ENCODE data around the gene SLC25A18. TPM values are rescaled to one million over a fixed set of nuclear protein-coding genes. Genes with fewer than 3 reads are reported as not detected.

Gene SLC25A18
- total and polyA plus RNA-seq, 10 of the 15 experiments (the other 5 are each of a cell fraction or from before 2014, with no cell fraction given): 0.03 to 0.09 TPM; not detected in 8

GRCh38 chr22:17542452-17542851, 20.8 kb upstream of the SLC25A18 start (continued):
- TF ChIP-seq, protein P1, sequence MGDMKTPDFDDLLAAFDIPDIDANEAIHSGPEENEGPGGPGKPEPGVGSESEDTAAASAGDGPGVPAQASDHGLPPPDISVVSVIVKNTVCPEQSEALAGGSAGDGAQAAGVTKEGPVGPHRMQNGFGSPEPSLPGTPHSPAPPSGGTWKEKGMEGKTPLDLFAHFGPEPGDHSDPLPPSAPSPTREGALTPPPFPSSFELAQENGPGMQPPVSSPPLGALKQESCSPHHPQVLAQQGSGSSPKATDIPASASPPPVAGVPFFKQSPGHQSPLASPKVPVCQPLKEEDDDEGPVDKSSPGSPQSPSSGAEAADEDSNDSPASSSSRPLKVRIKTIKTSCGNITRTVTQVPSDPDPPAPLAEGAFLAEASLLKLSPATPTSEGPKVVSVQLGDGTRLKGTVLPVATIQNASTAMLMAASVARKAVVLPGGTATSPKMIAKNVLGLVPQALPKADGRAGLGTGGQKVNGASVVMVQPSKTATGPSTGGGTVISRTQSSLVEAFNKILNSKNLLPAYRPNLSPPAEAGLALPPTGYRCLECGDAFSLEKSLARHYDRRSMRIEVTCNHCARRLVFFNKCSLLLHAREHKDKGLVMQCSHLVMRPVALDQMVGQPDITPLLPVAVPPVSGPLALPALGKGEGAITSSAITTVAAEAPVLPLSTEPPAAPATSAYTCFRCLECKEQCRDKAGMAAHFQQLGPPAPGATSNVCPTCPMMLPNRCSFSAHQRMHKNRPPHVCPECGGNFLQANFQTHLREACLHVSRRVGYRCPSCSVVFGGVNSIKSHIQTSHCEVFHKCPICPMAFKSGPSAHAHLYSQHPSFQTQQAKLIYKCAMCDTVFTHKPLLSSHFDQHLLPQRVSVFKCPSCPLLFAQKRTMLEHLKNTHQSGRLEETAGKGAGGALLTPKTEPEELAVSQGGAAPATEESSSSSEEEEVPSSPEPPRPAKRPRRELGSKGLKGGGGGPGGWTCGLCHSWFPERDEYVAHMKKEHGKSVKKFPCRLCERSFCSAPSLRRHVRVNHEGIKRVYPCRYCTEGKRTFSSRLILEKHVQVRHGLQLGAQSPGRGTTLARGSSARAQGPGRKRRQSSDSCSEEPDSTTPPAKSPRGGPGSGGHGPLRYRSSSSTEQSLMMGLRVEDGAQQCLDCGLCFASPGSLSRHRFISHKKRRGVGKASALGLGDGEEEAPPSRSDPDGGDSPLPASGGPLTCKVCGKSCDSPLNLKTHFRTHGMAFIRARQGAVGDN (IDR thresholded peaks at IDR 0.05): no peak
- TF ChIP-seq CHD2 (IDR thresholded peaks at IDR 0.05; ENCODE audit: borderline replicate concordance, low read depth, low read length) (no peak), ZBED1 (IDR thresholded peaks at IDR 0.05; ENCODE audit: borderline replicate concordance) (no peak)

DNA sequence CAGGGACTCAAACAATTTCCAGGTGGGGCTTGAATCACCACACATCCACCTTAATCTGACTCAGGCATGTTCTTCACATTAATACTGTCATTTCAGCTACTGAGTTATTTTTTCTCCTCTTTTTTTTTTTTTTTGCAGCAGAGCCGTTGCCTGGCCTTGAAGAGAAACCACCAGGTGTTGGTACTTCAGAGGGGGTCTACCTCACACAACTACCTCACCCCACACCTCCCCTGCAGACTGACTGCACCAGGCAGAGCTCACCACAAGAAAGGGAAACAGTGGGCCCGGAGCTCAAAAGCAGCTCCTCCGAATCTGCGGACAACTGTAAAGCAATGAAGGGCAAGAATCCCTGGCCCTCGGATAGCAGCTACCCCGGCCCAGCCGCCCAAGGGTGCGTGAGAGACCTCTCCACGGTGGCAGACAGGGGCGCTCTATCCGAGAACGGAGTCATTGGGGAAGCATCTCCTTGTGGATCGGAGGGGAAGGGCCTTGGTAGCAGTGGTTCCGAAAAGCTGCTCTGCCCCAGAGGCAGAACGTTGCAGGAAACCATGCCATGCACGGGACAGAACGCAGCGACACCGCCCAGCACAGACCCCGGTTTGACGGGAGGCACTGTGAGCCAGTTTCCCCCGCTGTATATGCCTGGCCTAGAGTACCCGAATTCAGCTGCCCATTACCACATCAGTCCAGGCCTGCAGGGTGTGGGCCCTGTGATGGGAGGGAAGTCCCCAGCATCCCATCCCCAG, 15.1 kb upstream of the SLC25A18 start:
- Histone ChIP-seq H3K4me2 (ENCODE audit: control insufficient read depth, insufficient read depth) (no peak overlapping the region), H3K27me3 (replicated peaks in 1 of 2; ENCODE audit: control insufficient read depth in 2 of 2, insufficient read depth in 2 of 2, low read length in 1 of 2) (no peaks in the 10 kb centered on the region), H2AFZ (ENCODE audit: control insufficient read depth, low read depth, low read length) (no peak overlapping the region), H3K27ac (ENCODE audit: control insufficient read depth, insufficient read depth) (no peak overlapping the region), H3K9me3 (replicated peaks; ENCODE audit: control insufficient read depth, insufficient read depth, low read length) (no peaks in the 10 kb centered on the region), H3K79me2 (ENCODE audit: control insufficient read depth, insufficient read depth, low read length) (no peaks in the 10 kb centered on the region), H3K4me1 (ENCODE audit: control insufficient read depth, insufficient read depth, low read length) (no peaks in the 10 kb centered on the region), H3K4me3 (no peak overlapping the region), H3K9ac (ENCODE audit: control insufficient read depth, insufficient read depth, low read length) (no peak overlapping the region), H4K20me1 (ENCODE audit: control insufficient read depth, insufficient read depth) (no peaks in the 10 kb centered on the region), H3K36me3 (ENCODE audit: control insufficient read depth in 2 of 2, insufficient read depth in 2 of 2, low read length in 1 of 2) (no peaks in the 10 kb centered on the region)
- DNase-seq (ENCODE audit: low read depth, low spot score): no peak
- in situ Hi-C loops (cut with MboI) (no loop called here), intact Hi-C loops (cut with micrococcal nuclease; ENCODE audit: unreplicated experiment) (no loop called here)
- 53% methylated on average over 23 of the region's 23 CpGs for WGBS (ENCODE audit: insufficient coverage, insufficient replicate concordance, low lambda C conversion rate, missing lambda C conversion rate)
- FAIRE-seq: no peak
- POLR2A ChIA-PET: interaction anchor here (0.6 kb wide), 1 partner anchor 622 kb away, joined by 3 read pairs; no protein-coding TSS in a partner anchor
- no peak for ATAC-seq
- RAD21 ChIA-PET (ENCODE audit: unreplicated experiment): no interaction called here
- BruUV-seq (replicated peaks): no TSS peak
- SMC1A ChIA-PET (ENCODE audit: uncharacterized antibody, unreplicated experiment): no interaction called here
- CTCF ChIA-PET: interaction anchor here (1.4 kb wide), 1 partner anchor 193 kb away, joined by 4 read pairs; no protein-coding TSS in a partner anchor
- no peak for TF ChIP-seq TAF1 (IDR thresholded peaks at IDR 0.05; ENCODE audit: borderline replicate concordance, low read depth, low read length)
- TF ChIP-seq CUX1 (IDR thresholded peaks at IDR 0.05; ENCODE audit: insufficient replicate concordance, low read depth, low read length): no peak
- TF ChIP-seq RELA (IDR thresholded peaks at IDR 0.05; ENCODE audit: borderline replicate concordance, partially characterized antibody): no peak
- TF ChIP-seq, protein P2, sequence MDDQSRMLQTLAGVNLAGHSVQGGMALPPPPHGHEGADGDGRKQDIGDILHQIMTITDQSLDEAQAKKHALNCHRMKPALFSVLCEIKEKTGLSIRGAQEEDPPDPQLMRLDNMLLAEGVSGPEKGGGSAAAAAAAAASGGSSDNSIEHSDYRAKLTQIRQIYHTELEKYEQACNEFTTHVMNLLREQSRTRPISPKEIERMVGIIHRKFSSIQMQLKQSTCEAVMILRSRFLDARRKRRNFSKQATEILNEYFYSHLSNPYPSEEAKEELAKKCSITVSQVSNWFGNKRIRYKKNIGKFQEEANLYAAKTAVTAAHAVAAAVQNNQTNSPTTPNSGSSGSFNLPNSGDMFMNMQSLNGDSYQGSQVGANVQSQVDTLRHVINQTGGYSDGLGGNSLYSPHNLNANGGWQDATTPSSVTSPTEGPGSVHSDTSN (IDR thresholded peaks at IDR 0.05; ENCODE audit: insufficient replicate concordance, low read depth, low read length): no peak
- TF ChIP-seq MYC (IDR thresholded peaks at IDR 0.05; ENCODE audit: insufficient read depth, insufficient read length, insufficient replicate concordance, low read length, severe bottlenecking): no peak
- TF ChIP-seq NR2F1 (conservative IDR thresholded peaks at IDR 0.05): no peak
- no peak for TF ChIP-seq SIN3A (IDR thresholded peaks at IDR 0.05; ENCODE audit: low read depth, low read length)
- no peak for TF ChIP-seq MTA3 (IDR thresholded peaks at IDR 0.05; ENCODE audit: borderline replicate concordance, low read length)
